ENCODE results near the gene CFAP47.
"Not testable (repeated sequence)": the region's sequence is repeated elsewhere in the genome, so short reads cannot be mapped to it uniquely, and the experiment has no call there.

The CFAP47 gene, protein sequence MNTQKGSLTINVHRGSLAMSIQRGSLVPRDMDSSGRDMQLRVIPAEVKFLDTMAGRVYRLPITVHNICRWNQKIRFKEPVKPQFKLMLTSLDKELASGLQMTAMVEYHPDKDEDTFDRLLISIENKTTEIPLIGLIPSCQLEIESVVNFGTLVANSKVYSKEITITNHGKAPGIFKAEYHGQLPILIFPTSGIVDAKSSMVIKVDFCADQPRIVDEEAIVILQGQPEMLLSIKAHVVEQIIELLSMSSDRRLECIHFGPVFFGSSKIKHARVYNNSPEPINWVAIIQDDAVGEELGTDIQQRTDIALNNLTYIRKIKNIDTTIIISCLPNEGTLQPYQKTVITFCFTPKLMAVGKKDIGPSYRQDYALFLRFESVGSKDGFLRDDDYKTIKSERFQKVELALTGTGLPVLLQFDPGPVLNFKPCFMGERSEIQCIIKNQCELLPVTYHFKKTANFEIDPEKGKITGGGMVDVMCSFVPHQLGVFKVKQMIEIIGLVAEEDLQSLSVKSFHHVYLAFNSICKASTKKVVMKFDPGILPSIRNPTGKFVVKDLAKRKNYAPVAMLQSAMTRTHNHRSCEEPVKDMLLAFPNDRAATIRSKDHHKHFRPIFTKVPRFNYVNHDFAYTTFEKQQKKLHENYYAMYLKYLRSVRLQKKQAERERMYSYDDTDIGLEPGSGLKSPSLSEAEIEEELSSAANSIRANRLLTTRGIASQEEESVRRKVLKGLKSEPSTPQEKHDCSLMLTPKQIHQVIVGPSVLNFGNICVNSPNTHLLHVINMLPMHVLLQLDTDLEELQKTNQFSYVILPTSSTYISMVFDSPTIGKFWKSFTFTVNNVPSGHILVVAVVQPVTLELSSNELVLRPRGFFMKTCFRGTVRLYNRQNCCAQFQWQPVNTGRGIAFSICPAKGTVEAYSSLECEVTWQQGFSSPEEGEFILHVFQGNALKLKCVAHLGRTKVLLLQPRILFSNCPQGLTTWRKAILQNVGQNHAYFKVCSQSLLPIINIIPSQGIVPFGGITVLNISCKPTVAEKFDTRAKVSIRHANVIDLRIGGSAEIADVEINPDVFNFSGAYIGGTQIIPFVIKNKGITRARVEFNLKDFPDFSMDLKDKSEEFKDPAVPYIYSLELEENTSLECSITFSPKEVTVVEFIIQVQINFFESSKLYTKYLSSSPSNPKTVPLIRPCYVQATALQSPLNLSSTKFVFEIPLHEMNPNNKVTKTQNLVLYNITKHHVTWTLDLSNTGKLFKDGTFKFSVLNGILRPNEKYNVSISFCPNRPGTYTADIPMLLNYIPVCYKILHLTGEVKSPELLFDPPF (N-terminal part only)

DNA sequence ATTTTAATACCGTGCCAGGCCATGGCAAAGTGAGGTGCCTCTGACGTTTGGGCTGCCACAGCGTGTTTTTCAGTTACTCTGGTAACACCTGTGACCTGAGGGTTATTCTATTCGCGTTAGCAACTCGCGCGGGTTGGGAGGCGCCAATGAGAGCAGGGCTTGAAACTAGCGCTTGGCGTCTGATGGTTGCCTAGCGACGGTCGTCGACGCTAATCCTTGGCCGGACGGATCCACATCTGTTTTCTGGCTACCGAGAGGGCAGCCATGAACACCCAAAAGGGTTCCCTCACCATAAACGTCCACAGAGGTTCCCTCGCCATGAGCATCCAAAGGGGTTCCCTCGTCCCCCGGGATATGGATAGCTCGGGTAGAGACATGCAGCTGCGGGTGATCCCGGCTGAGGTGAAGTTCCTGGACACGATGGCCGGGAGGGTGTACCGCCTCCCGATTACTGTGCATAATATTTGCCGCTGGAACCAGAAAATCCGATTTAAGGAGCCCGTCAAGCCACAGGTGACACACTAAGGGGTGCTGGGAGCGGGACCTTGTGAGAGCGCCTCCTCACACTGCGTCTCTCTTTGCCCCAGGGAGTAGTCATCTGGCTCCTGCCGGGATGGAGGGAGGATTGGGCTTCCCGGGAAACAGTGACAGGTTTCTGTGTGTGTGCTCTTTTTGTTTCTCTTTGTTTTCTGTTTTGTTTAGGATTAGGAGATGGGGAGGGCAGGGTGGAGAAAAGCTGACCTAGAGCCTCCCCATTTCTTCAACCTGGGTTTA, at the start of gene CFAP47:
TSS of gene CFAP47 (plus strand) at position 199 of the 774 bp plus-strand sequence. CDS start at position 265, 66 bp downstream.
- no peak for DNase-seq

DNA sequence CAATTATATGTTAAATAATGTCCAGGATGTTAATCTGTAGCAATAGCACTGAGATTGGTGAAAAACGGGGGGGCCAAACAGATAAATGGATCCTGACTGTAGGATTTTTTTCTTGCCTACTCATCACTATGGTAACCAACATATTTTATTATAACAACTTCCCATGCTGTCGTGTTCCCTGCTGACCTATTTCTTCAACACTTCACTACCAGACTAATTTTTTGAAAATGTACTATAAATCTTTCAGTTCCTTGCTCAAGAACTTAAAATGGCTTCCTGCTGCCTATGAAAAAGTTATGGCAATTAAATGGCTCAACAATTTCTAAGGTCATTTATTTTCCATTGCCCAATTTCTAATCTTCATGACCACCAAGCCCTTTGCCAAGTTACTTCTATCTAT, 38.9 kb upstream of the CFAP47 start:
- no peak for DNase-seq

DNA sequence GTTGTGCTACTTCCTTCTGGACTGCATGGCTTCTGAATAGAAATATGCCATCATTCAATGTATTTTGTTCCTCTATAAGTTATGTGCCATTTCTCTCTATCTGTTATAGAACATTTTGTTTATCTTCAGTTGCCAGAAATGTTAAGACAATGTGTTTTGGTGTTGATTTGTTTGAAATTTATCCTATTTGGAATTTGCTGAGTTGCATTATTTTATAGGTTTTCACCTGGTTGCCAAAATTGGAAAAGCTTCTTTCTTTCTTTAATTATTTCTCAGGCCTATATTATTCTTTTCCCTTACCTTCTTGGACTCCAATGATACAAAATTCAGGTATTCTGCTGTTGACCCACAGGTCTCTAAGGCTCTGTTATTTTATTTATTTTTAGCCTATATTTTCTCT, 33.4 kb upstream of the CFAP47 start:
- DNase-seq, result no peak

DNA sequence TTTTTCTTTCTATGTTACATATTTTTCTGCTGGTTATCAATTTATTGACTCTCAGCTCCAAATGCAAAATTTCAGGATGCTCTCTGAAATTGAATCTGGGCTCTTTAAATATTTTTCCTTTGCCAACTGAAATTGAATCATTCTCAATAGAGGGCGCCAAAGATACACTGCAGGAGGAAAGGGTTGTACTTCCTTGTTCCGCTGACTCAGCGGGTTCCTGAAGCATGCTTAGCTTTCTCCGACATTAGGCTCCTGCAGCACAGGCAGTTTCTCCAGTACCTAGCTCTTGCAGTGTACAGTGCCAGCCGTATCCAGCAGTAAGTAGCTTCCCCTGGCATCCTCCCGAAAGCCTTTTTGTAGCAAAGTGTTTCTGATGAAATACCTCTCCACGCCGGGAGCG, 28.8 kb upstream of the CFAP47 start:
- no peak for DNase-seq

DNA sequence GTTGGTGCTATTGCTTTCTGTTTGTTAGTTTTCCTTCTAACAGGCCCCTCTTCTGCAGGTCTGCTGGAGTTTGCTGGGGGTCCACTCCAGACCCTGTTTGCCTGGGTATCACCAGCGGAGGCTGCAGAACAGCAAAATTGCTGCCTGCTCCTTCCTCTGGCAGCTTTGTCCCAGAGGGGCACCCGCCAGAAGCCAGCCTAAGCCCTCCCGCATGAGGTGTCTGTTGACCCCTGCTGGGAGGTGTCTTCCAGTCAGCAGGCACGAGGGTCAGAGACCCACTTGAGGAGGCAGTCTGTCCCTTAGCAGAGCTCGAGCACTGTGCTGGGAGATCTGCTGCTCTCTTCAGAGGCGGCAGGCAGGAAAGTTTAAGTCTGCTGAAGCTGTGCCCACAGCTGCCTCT, 67.3 kb downstream of the CFAP47 start:
- not testable (repeated sequence) for DNase-seq

DNA sequence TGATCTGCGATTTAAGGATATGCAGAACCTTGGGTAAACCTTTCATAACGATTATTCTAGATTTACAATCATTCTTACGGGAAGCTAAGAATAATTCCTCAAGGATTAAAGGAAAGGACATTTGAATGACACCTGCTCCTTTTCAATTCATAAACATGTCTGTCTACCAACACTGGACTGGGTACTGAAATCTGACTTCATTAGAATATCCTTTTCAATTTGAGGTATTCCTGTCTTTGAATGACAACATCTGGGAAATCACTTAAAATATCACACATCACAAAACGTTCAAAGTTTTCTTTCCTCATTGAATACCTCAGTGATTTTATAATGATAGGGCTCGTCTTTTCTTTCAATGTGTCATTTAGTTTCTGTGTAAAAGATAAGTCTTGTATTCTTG, 87.7 kb downstream of the CFAP47 start:
- no peak for DNase-seq

DNA sequence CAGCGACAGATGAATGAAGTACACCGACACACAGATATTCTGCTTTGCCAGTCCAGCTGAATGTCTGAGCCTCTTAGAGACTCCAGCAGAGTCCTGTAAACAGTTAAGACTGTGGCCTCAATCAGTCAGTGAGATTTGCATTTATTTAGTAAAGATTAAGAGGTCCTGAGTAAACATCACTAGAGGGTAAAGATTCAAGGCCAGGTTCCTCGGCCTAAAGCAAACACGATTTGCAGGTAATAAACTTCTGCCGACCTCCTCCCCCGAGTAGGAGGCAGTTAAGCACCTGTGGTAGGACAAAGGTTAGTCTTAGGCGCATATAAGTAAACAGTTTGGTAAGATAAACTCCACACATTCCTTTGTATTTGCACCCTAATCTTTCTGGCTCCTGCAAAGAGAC, 99.6 kb downstream of the CFAP47 start:
- DNase-seq, result no peak

DNA sequence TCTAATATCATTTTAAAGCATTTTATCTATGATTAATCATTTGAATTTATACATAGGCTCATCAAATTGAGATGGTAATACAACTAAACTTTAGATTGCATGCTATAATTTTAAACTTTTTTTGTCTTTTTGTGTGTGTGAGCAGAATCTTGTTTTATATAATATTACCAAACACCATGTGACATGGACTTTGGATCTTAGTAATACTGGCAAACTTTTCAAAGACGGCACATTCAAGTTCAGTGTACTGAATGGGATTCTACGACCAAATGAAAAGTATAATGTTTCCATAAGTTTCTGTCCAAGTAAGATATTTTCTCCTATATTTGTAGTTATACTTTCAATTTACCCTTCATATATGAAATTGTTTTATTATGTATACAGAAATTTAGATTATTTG, 116.0 kb downstream of the CFAP47 start:
- no peak for DNase-seq

DNA sequence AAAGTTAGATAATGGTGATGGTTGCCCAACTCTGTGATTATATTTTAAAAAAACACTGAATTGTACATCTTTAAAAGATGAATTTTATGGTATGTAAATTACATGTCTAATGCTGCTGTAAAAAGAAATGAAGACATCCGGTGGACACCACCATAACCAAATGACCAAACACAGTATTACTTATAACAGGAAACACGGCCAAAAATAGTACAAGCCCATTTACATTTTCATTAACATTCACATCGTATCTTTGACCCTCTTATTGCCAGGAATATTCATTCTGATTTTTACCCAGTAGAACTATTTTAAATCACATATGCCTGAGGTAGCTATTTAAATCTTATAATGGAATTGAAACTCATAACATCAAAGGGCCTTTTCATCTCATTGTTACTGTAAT, 143.2 kb downstream of the CFAP47 start:
- no peak for DNase-seq

DNA sequence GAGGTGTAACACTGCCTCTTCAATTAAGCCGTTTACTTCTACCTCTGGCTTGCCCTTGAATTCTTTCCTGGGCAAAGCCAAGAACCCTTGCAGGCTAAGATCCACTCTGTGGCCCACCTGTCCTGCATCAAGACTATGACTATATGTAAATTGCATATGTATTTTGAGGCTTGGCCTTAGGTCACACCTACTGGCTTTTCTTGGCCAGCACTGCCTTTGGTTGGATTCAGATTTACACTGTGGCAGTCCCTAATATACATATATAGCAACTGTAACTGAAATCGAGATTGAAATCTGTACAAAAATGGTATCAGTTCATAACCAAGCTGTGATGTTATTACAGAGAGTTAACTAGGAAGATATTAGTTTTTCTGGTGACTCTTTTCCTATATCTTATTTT, 151.5 kb downstream of the CFAP47 start:
- DNase-seq, result no peak

DNA sequence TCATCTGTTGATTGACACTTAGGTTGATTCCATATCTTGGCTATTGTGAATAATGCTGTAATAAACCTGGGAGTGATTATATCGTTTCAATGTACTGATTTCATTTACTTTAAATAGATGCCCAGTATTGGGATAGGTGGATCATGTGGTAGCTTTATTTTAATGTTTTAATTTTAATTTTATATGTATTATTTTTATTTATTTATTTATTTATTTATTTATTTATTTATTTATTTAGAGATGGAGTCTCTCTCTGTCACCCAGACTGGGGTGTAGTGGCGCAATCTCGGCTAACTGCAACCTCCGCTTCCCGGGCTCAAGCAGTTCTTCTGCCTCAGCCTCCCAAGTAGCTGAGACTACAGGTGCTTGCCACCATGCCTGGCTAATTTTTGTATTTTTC, 155.5 kb downstream of the CFAP47 start:
- DNase-seq, result not testable (repeated sequence)

DNA sequence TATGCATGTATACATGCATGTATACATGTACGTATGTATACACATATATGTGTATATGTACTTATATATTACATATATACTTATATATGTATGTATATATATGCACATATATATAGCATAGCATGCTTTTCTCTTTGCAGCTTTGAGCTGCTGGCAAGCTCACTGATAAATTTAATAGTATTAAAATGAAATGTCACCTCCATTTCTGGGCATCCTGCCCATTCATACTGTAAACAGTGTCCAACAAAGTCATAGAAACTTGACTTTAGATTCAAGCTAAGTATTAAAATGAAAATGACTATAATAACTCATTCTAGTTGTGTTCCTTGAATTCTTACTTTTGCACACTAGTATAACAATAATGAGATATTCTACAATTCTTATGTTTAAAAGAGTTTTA, 163.7 kb downstream of the CFAP47 start:
- no peak for DNase-seq

DNA sequence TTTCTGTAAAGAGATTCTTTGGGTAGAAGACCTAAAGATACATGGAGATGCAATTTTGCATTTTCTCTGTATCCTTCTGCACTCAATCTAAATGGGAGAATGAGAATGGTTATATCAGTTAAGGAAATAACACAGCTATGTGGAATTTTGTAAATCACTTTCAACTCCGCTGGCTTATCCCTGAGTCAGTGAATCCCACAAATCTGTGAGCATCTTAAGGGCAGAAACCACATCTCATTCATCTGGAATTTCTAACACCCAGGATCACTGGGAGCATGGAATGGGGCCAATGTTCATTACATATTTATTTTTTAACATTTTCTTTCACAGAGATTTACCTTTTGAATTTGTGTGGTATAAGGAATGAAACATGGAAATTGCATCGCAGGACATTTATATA, 167.8 kb downstream of the CFAP47 start:
- no peak for DNase-seq

DNA sequence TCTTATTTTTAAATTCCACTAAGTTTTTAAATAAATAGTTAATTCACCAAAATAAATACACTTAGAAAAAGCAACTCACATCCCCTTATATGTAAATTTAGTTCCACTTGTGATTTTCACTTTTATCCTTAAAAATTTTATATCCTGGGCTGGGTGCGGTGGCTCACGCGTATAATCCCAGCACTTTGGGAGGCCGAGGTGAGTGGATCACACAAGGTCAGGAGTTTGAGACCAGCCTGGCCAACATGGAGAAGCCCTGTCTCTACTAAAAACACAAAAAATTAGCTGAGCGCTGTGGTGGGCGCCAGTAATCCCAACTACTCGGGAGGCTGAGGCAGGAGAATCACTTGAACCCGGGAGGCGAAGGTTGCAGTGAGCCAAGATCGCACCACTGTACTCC, 169.4 kb downstream of the CFAP47 start:
- not testable (repeated sequence) for DNase-seq

DNA sequence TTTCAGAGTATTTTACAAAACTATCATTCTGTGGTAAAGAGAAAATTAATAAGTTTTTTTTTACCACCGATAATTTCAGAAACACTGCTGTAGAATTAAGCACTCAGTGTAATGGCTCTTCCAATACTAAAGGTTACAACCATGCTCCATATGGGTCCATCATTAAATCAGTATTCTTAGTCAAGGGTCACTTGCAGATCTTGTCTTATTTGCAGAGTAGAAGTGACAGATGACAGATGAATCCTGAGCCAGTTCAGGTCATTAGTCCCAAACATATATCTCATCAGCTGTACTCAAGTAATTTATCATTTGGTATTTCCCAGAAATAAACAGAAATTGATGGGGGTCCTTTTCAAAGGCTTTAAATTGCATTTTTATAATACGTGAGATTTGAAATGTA, 182.9 kb downstream of the CFAP47 start:
- DNase-seq, result no peak

DNA sequence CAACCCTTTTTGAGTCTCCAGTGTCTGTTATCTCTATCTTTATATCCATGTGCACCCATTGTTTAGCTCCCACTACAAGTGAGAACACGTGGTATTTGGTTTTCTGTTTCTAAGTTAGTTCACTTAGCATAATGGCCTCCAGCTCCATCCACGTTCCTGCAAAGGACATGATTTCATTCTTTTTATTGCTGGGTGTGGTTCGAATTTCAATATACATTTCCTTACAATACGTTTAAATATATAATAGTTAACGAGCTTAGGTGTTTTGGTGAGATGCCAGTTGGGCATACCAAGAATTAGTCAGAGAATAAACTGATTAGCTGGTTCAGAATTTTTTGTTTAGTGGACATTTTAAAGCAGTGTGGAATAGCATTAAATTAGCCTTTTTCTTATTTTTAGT, 196.7 kb downstream of the CFAP47 start:
- DNase-seq, result no peak

DNA sequence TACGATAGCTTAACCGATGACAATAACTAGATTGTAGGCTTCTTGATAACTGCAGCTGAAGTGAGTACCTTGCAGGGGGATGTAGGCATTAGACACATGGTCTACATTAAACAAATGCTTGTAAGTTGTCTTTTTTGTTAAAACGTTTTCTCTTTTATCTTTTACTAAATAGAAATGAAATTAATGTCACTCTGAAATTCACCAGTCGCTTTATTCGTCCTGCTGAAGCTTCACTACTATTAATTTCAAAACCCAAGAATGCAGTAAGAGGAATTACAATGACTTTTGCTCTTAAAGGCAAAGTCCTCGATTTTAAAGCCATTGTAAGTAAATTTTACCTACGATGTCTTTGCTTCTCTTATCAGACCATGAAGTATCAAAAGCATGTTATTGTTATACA, 239.7 kb downstream of the CFAP47 start:
- DNase-seq, result no peak

DNA sequence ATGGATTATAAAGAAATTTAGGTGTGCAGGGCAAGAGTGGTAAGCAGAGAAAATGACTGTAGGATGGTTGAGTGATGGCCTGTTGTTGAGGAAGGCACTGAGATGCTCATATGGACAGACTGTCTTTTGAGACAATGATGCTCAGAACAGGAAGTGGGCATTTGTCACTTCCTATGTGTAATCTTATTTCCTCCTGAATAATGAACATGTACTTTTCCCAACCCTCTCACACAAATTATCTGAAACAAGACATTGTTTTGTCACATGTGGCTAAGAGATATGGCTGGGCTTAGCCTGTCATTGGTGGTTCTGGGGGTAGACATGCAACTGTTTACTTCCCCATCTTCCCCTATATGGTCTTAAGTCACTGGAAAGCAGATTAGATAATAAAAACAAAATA, 240.5 kb downstream of the CFAP47 start:
- no peak for DNase-seq

DNA sequence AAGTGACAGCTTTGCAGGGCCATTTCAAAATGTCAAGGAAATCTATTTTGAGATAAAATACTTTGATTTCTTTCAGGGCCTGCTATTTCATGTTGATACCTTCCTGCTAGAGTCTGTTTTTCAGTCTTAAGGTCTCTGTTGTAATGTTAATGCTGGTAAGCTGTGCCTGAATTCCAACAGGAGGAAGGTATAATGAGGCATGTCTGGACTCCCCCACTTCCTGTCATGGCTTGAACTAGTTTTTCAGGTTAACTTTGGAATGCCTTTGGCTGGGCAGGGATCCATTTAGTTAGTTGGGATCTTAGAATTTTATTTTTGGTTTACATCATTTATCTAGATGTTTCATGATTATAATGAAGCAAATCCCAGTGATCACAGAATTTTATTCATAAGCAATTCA, 279.0 kb downstream of the CFAP47 start:
- no peak for DNase-seq

DNA sequence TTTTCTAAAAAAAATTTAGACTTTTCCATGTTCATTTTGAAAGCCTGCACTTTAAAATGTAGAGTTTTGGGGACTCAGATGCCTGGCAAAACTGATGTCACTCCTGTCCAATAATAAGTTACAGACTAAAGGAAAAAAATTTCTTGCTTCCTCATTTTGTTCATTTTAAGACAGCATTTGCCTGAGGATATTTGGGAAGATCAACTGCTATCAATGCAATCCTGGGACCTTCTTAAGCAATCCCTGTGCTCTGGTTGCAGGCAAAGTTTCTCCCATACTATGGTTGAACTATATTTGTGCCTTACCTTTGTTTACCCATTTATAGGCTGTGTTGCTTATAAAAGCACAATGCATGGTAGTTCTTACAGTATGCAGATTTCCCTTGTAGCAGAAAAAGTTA, 280.4 kb downstream of the CFAP47 start:
- DNase-seq, result no peak

DNA sequence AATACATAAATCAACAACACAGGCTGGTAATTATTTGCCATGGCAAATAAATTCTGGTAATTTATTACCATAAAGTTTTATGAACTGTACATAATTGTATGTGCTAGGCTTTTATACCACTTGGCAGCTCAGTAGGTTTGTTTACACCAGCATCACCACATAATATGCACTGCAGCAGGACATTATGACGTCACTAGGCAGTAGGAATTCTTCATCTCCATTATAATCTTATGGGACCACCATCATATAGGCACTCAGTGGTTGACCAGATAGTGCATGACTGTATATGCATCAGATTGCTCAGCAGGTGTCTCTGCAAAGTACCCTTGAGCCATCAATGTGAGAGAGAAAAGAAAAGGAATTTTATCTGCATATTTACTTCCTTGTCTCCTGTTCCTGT, 295.4 kb downstream of the CFAP47 start:
- DNase-seq, result no peak

DNA sequence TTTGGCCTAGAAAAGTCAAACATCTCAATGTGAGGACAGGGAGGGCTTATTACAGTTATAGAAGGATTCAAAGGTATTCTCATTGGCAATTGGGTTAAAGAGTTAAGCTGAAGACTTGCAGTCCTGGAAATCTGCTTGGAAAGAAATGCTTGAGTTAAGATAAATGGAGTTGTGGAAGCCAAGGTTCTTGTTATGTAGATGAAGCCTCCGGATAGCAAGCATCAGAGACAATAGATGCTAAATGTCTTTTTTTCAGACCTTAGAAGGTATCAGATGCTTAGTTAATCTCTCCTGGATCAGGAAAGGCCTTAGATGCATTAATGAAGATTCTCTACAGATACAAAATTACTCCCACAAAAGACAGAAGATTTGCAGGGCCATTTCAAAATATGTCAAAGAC, 299.3 kb downstream of the CFAP47 start:
- DNase-seq, result no peak

Measured in DMS79 (cell line).